K562 (cell line): ENCODE results near the gene PPTC7. TPM values are rescaled to one million over a fixed set of nuclear protein-coding genes. Genes with fewer than 3 reads are reported as not detected.

Experiments
- HINFP ChIP-seq: fragments of 450-650 bp; conservative IDR thresholded peaks from 2 replicates; pipeline ENCODE4 v1.6.1; 2016; ENCODE audit warnings: missing genetic modification characterization, low read depth, mild to moderate bottlenecking, control low read depth, missing compliant biosample characterization
- MBD1 ChIP-seq: fragments of 250-450 bp; sonication (Bioruptor Pico); IDR thresholded peaks from 2 replicates; pipeline ENCODE4 v1.8.0; 2022; ENCODE audit warnings: inconsistent platforms
- RAD21 ChIP-seq, 2 experiments: fragments of 250-450 bp in 1 of 2; fragments of 450-650 bp in 1 of 2; sonication (Bioruptor Pico) in 1 of 2; formaldehyde crosslinking in 1 of 2; IDR thresholded peaks in 1 of 2; conservative IDR thresholded peaks in 1 of 2; 2 replicates each; pipeline versions ENCODE4 v1.4.0 to v1.8.0; 2020 to 2022; ENCODE audit warnings: mild to moderate bottlenecking in 2 of 2, moderate library complexity in 1 of 2
- polyA plus RNA-seq, 8 experiments: library from polyadenylated mRNA; depleted of rRNA in 4 of 8; stranded (reverse) in 5 of 8; unstranded in 3 of 8; fragments of >200 nt; fragmentation: Nextera tagmentation in 2 of 8; fragmentation: Illumina TruSeq in 1 of 8; extraction: Ambion mirVana in 2 of 8; extraction: Trizol in 1 of 8; gene quantifications; 2 replicates each; pipeline versions ENCODE4 v1.2.1 to v1.2.3, GENCODE V29; 2011 to 2014; ENCODE audit warnings: inconsistent platforms in 1 of 8, missing spikeins in 1 of 8
- total RNA-seq, 7 experiments: library from RNA; depleted of rRNA in 6 of 7; stranded (reverse); fragments of >200 nt in 6 of 7; fragmentation: Illumina TruSeq in 2 of 7; extraction: Trizol in 2 of 7; gene quantifications; 2 replicates each; pipeline versions ENCODE4 v1.2.1 to v1.2.3, GENCODE V29; 2011 to 2021; ENCODE audit warnings: low replicate concordance in 1 of 7
- TF ChIP-seq, protein P1 (sequence below): fragments of 250-450 bp; sonication (Bioruptor Pico); IDR thresholded peaks from 2 replicates; pipeline ENCODE4 v1.5.0; 2021

Gene PPTC7
- total and polyA plus RNA-seq, 9 of the 15 experiments (the other 6 are each of a cell fraction or from before 2014, with no cell fraction given) = 2.6 to 23.1 (median 11.9) TPM

DNA sequence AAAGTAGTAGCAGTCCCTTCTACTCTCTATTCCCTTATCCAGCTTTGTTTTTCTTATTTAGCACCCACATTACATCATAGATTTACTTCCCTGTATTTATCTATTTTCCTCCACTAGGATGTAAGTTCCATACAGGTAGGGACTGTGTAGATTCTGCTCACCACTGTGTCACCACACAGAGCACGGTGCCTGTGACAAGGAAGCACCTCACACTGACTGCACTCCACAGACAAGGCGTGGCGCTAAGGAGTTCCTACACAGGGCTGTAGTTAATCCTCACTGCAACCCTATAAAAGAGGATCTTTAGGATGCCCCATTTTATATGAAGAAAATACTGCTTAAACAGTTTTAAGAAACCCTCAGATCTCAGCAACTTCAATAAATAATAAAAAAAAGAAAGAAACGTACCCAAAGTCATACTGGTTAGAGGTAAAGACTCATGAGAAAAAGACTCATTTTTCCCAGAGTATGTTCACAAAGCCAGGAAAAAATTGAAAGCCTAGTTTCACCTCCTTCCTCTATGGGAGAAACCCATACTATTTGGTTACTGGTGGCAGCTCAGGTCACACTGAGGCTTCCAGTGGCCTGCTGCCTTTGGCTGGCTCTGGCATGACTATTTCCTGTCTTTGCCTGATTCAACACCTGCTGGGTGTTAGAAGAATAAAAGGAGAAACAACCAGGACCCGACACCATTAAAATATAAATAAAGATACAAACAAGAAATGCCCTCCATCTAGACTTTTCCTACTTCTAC lies 44.1 kb downstream of the PPTC7 start (continued):
- TF ChIP-seq, protein P1, sequence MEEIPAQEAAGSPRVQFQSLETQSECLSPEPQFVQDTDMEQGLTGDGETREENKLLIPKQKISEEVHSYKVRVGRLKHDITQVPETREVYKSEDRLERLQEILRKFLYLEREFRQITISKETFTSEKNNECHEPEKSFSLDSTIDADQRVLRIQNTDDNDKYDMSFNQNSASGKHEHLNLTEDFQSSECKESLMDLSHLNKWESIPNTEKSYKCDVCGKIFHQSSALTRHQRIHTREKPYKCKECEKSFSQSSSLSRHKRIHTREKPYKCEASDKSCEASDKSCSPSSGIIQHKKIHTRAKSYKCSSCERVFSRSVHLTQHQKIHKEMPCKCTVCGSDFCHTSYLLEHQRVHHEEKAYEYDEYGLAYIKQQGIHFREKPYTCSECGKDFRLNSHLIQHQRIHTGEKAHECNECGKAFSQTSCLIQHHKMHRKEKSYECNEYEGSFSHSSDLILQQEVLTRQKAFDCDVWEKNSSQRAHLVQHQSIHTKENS (CRISPR knock-in tag) = no peak
- TF ChIP-seq MBD1 (CRISPR knock-in tag) = no peak
- TF ChIP-seq HINFP (tag) = no peak
- no peak for TF ChIP-seq RAD21 (CRISPR knock-in tag; conservative IDR thresholded peaks at IDR 0.05 in 1 of 2, IDR thresholded peaks at IDR 0.05 in 1 of 2)
